CD4-positive, alpha-beta T cell treated with Interleukin-2 at 100 ng/mL for 4 hours (primary cell): Measurements from ENCODE around the gene ADPRH.
A peak's percentile ranks its signal among the peaks of the same experiment; 100 is the strongest.
"Not testable (repeated sequence)": the region's sequence is repeated elsewhere in the genome, so short reads cannot be mapped to it uniquely, and the experiment has no call there.

ENCODE experiments used
- DNase-seq: peaks from one replicate; pipeline ENCODE4 v3.0.0-alpha.2; 2020; ENCODE audit warnings: low spot score

ADPRH gene

GRCh38 chr3:119560160-119560559 is 19.1 kb upstream of the ADPRH start:
- DNase-seq: no peak

GRCh38 chr3:119562307-119562961 is 16.9 kb upstream of the ADPRH start:
- peak; percentile 71 for DNase-seq

- DNase-seq: not testable (repeated sequence)
These were observed 16.0 kb upstream of the ADPRH start for GRCh38 chr3:119563334-119563733.

DNA sequence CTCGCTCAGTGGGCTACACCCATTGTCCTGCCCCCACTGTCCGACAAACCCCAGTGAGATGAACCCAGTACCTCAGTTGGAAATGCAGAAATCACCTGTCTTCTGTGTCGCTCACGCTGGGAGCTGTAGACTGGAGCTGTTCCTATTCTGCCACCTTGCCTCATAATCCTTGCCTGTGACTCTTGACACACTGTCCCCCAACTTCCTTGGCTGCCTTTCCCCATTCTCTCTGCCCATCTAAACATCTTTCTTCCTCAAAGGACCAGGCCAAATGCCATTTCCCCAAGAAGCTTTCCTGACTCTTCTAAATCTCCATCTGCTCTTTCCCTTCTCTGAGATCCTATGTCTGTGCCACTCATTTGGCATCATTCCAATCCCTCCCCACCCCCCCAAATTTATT is 10.1 kb upstream of the ADPRH start:
- no peak for DNase-seq

GRCh38 chr3:119570229-119570628 is 9.1 kb upstream of the ADPRH start:
- DNase-seq: peak; percentile 11

GRCh38 chr3:119571230-119571629 is 8.1 kb upstream of the ADPRH start:
- DNase-seq: no peak

DNA sequence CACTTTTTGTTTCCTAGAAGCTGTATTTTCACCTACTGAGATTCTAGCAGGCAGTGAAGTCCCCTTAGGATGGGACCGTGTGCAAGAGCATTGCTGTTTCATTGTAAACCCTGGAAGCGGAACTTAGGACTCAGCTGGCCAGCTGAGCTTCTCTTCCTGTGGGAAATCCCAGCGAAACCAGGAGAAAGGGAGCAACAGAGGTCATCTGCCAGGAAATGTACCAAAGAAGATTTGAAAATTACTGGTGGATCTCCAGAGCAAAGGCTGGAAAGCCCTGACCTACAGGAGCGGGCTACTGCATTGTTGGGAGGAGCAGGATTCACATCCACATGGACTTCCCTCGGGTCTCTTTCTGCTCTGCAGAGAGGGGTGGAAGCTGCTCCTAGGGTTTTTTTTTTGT is 7.6 kb upstream of the ADPRH start:
- no peak for DNase-seq

GRCh38 chr3:119575507-119575906 is 3.8 kb upstream of the ADPRH start:
- DNase-seq: no peak

DNA sequence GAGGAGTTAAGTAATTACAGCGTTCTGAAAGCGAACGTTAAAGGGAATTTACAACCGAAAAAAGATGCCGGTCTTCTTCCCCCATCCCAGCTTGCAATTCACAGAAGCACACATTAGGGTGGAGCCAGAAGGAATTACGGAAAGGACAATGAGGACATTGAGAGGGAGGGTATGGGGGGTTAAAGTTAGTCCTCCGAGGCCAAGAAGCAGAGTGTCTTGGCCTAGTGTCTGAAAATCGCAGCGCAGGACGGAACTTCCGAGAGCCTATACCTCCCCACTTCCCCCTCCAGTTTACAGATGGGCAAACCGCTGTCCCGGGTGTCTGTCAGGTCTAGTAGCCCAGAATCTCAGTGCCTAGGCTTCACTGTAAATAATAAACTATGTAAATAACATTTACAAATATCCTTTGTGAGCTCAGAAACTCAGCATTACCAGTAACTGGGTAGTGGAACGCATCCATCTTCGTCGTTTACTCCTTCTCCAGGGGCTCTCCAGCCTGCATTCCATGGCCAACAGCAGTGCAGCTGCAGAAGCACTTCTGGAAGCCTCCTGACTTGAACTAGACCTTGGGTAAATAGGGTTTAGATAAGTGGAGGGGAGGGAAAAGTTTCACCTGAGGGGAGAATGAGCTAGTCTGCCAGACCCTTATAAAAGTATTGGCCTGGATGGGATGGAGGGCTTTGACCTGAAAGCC is 922 bp downstream of the ADPRH start:
- DNase-seq: peak; percentile 30

GRCh38 chr3:119582178-119582577 is 2.9 kb downstream of the ADPRH start:
- DNase-seq: peak; percentile 29

- DNase-seq: no peak
These were observed 5.9 kb downstream of the ADPRH start for GRCh38 chr3:119585208-119585607.

GRCh38 chr3:119585856-119586570 is 6.7 kb downstream of the ADPRH start:
- no peak for DNase-seq

DNA sequence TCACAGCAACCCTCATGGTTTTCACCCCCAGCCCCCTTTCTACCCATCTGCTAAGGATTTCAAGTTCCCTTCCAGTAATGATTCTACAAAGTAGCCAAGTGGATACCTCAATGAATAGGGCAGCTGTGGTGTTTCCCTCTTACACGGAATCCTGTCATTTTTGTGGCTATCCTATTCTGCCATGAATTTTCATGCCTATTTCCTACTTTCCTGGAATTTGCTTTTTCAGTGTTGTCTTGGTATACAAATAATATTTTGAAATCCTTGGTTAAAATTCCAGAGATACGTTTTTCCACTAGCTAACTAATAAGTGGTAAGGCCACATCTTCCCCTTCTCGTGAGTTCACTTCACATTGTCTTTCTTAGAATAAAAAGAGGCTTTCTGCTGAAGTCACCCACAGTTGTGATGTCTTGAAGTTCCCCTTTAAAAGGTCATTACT is 7.5 kb downstream of the ADPRH start:
- no peak for DNase-seq

DNA sequence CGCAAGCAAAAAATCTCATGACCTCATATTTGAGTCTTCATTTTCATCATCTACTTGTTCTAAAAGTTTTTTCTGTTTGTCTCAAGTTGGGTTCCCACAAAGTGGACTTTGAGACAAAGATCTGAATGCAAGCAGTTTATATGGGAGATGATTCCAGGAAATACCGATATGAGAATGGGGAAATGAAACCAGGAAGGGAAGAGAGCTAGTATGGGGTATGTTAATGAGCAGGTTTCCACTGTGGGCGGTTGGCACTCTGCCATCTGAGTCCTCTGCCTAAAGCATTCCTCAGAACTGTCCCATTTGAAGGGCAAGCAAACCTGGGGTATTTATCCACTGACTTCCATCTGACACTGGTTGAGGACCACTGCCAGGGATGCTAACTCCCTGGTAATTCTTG is 8.8 kb downstream of the ADPRH start:
- DNase-seq: no peak

- DNase-seq: no peak
These were observed 9.9 kb downstream of the ADPRH start for GRCh38 chr3:119589102-119589773.

DNA sequence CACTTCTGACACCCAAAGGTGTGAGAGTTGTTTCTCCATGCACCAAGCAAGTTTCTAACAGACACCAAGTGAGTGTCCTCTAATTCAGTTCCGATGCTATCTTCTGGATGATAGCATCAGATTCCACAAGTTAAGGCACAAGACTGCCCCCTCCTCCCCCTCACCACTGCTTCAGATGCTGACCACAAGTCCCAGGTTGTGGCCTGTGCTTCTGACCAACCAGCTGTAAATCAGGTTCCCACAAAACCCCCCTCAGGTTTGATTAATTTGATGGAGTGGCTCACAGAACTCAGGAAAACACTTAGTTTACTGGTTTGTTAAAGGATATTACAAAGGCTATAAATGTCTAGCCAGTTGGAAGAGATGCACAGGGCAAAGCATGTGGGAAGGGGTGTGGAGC is 11.4 kb downstream of the ADPRH start:
- DNase-seq: no peak

DNA sequence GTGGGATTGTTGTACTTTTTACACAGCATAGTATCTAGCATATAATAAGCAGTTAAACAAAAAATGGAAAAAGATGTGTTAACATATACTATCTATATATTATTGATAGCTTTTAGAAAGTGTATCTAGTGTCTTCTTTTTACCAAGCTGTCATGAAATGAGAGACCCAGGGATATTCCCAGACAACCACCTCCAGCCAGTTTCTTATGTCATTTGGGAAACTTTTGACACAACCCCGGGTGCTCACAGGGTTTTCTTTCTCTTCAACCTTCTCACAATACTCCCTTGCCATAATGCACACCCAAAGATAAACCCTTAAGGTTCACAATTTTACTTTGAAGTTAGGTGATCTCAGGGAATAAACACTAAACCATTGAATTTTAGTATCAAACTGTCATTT is 13.6 kb downstream of the ADPRH start:
- no peak for DNase-seq

DNA sequence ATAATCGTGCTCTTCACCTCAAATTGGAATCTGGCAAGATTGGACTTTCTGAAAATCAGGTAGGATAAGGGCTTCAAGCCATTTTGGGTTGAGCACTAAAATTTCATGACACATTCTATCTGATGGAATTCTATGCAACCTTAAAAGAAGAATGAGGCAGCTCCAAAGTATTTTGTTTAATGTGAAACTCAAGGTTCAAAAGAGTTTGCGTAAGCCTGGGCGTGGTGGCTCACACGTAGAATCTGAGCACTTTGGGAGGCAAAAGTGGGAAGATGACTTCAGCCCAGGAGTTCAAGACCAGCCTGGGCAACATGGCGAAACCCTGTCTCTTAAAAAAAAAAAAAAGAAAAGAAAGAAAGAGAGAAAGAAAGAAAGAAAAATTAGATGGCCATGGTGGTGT is 14.8 kb downstream of the ADPRH start:
- no peak for DNase-seq

- not testable (repeated sequence) for DNase-seq
These were observed 15.6 kb downstream of the ADPRH start for GRCh38 chr3:119594929-119595328.

- no peak for DNase-seq
These were observed 16.5 kb downstream of the ADPRH start for GRCh38 chr3:119595639-119596334.

- DNase-seq: no peak
These were observed 17.1 kb downstream of the ADPRH start for GRCh38 chr3:119596398-119596797.
